Limb (tissue), 2 donors: ENCODE measurements around the gene EIF4G1.

ENCODE experiments used
- DNase-seq, 2 donors: peaks; one replicate each; pipeline ENCODE4 v3.0.0-alpha.2; 2016; ENCODE audit errors: extremely low spot score in 2 of 2

The EIF4G1 gene

GRCh38 chr3:184349563-184350470, 35.4 kb downstream of the EIF4G1 start:
- DNase-seq, result no peak

GRCh38 chr3:184350618-184351017, 36.2 kb downstream of the EIF4G1 start:
- no peak for DNase-seq

DNA sequence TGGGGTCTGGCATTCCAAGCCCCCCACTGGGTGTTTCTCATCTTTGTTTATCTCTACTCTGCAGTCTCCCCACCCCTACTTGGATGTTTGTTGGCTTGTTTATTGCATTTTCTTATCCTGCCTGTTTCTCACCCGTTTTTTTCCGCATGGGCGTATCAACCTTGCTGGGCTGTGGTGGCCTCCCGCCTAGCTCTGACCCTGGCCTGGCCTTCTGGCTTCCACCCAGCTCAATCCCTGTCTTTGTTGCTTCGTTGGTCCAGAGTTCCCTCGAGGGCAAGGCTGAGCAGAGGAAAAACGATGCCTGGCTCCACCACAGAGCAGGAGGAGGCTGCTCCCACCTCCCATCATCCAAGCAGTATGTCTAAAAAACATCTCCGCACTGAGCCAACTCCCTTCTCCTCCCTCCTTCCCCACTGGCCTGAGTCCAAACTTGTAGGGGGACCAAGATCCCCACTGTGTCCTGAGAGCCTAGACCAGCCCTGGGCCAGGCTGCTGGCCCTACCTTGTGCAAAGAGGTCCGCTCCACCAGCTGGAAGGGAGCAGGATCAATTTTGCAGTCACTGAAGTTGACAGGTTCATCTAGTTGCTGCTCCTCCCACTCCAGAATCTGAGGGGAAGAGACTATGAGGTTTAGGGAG, 37.2 kb downstream of the EIF4G1 start:
- no peak for DNase-seq

- no peak for DNase-seq
Observed at GRCh38 chr3:184352149-184352785, 37.9 kb downstream of the EIF4G1 start.

GRCh38 chr3:184352897-184353545, 38.6 kb downstream of the EIF4G1 start:
- no peak for DNase-seq

- no peak for DNase-seq
Observed at GRCh38 chr3:184353546-184353941, 39.1 kb downstream of the EIF4G1 start.

DNA sequence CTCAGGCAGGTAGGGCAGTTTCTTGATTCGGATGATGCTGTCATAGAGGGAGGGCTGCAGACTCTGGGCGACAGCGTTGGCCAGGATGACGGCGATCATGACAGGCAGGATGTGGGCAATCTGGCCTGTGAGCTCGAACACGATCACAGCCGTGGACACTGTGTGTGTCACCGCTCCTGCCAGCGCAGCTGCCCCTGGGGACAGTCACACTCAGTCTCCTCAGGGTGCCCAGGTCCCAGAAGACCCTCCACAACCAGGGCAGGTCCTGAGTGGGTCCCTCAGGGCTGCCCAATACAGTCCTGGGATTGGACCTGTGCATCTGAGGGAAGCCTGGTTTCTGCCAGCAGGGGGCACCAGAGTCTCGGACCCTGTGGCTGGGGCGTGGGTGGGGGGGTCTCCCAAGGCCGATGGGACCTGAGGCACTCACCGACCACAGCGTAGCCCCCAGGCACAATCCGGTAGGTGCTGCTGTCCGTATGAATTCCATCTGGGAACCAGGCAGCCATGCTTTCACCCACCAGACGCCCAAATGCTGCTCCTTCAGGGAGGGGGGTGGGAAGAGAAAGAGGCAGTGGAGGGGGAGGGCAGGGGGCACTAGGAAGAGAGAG, 39.8 kb downstream of the EIF4G1 start:
- peak in 1 of 2 donors; percentile 75 for DNase-seq

DNA sequence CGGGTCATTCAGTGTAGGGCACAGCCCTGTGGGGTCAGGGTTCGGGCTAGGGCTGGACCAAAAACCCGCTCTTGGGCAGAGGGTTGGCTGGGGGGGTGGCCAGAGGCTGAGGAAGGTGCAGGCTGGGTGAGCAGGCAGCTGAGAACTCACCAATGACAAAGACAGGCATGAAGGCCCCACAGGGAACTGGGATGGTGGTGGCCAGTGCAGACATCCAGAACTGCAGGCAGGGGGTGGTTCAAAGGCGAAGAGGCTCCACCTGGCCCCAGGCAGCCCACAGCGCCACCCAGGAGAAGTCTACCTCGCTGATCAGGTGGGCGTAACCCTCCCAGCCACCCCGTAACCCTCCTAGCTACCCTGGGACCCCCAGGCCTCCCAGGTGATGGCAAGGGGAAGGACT, 40.3 kb downstream of the EIF4G1 start:
- no peak for DNase-seq

DNA sequence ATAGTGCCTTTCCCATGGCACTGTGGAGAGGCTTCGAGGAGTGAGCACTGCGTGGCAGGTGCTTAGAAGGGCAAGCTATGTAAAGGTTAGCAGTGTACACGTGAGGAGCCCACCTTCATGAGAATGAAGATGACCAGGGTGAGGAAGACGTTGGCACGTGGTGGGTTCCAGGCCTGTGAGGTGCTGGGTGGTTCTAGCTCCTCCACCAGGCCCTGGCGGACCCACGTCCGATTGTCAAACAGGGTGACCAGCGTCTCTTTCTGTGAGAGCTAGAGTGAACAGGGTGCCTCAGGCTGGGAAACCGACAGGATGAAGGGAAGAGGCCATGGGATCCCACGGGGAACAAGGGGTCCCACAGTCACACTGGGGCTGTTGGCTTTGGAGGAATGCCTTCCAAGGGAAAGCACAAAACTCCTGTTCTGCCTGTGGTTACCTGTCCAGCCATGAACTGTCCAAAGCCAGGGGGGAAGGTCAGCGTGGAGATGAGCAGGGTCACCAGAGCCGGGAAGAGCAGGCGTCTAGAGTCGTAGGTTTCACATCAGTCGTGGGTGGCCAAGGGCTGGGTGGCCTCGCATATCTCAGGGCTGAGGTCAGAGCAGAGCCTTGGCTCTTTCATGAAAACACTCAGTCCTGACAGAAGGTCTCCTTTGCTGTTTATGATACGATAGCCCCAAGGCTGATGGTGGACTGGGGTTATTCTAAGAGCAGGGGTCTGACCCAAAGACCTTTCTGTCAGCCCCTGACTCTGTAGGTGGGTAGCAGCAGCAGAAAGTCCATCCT, 41.0 kb downstream of the EIF4G1 start:
- no peak for DNase-seq

DNA sequence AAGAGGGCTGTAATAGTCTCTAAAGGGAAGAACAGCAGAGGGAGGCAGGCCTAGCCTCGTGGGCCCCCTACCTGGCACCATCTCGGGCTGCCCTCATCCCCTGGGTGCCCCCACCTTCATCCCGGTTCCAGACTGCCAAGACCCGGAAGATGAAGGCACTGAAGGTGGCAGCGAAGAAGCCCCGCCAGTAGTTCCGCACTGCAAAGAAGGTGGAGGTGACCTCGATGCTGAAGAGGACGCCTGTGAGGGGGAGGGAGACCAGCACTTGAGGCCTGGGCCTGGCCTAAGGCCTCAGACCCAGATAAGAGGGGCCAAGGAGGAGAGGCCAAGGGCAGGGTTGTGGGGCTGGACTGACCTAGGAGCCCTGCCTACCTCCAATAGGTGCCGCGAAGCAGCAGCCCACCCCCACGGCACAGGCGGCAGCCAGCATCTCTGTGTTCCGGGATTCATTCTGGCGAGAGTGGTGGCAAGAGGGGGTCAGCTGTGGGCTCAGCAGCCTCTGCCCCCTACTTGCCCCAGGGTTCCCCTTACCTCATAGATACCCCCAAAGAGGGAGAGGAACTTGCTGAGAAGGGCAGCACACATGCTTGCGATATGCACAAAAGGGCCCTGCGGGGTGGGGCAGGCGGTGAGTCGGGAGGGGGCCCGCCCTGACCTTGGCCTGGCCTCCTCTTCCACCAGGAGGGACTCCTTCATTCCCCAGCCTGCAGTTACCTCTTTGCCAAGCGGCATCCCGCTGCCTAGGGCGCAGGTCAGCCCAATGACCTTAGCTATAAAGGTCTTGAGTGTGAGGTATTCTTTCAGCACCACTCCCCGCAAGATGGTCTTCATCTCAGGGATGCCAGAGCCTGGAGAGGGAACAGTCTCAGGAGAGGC, 43.1 kb downstream of the EIF4G1 start:
- DNase-seq, result no peak

DNA sequence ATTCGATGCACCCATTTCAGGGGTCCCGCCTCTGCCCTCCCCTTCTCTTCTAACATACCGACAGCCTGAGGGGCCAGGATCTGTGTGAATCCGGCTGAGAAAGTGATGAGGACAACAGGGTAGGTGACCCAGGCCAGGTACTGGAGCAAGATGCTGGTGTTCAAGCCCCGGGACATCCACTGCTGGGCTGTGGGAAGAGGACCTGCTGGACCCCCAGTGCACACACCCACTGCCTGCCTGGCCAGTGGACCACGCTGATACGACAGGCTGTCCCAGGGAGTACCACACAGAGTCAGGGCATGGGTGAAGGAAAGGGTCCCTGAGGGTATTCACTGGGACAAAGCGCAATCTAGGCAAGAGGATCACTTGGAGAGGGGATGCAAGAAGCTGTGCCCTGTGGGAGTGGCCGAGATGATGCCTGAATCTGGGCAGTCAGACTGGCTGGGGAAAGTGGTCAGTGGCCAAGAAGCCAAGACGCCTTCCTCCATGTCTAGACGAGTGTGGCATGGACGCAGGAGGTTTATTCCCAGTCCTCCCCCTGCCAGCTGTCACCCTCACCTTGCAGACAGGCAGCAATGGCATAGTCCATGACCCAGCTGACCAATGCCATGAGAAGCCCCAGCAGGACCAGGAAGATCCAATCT, 43.8 kb downstream of the EIF4G1 start:
- DNase-seq, result no peak

DNA sequence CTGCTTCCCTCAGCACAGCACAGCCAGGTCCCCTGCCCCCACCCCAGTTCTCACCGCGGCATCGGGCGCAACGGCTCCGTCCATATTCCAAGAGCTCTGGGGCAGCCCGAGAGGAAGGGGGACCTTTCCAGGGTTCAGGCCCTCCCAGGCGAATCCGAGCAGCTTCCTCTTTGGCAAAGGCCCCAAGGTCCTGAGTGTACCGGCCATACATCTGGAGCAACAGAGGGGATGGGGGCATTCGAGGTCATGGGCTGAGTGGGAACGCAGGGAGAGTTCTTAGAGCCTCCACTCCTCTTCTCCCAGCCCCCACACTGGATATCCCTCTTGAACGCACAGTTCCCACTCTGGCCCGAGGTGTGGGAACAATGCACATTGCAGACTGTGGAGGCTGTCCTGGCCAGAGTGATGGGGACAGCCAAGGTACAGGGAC, 44.5 kb downstream of the EIF4G1 start:
- DNase-seq, result no peak

GRCh38 chr3:184359610-184360009, 45.2 kb downstream of the EIF4G1 start:
- peak in 1 of 2 donors; percentile 41 for DNase-seq

GRCh38 chr3:184360070-184360928, 45.9 kb downstream of the EIF4G1 start:
- DNase-seq, result peak in 1 of 2 donors; percentile 34

DNA sequence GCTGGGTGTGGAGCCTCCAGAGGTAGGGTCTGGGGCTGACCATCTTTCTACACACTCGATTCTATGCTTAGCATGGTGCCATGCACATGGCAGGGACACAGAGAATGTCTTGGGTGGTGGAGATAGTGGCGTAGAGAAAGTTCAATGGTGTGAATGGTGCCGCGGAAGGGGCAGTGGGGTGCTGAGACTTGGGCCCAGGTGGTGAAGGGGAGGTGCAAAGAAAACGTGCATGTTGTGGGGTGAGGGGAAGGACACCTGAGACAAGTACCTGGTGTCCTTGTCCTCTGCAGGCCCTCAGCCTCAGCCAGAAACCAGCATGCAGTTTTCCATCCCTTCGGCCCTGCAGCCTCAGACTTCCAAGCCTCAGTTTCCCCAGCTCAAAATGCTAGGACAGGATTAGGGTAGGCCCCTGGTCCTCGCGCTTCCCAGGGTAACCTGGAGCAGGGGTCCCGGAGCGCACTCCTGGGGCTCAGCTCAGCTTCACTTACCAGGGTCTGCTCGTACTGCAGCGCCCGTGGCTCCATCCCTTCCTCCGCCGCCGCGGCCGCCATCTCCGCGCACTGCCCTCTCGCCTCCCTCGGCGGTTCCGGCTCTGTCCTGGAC, 46.6 kb downstream of the EIF4G1 start:
- peak in 1 of 2 donors; percentile 32 for DNase-seq

DNA sequence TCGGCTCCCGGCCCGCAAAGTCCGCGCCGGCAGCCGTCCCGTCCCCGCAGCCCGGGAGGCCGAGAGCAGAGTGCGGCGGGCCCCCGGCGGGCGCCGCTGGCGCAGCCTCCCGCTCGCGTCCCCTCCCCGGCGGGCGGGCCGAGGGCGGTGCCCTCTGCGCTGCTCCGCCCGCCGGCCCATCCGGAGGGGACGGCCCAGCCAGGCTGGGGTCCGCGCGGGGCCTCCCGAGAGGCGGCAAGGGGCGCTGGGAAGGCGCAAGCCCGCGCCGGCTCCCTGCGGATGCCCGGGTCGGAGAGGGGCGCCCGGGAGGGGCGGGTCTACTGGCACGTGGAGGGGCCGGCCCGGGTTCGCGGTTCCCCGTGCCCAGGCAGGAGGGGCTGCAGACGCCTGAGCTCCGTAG, 47.1 kb downstream of the EIF4G1 start, which contains the start of the genes CLCN2 and POLR2H:
TSS of gene CLCN2 (minus strand) at position 74 of the 400 bp plus-strand sequence. CDS start 126 bp downstream, outside the sequence.
TSS of gene POLR2H (plus strand) at position 179 of the 400 bp plus-strand sequence. CDS start 1,783 bp downstream, outside the sequence.
- DNase-seq, result no peak

- peak in 1 of 2 donors; percentile 82 for DNase-seq
Observed at GRCh38 chr3:184361932-184362667, 47.7 kb downstream of the EIF4G1 start.
